ENCODE measurements around the gene SH3PXD2B.

- TF ChIP-seq POLR2A (IDR thresholded peaks at IDR 0.05) (no peak), CTCF (IDR thresholded peaks at IDR 0.05) (no peak)
Observed at GRCh38 chr5:172312286-172312685, 142.0 kb downstream of the SH3PXD2B start.

Measured in tibial nerve (tissue), 3 donors.